ENCODE measurements around the gene MYH14. TPM values are rescaled to one million over a fixed set of nuclear protein-coding genes. Genes with fewer than 3 reads are reported as not detected.

MYH14 gene
- total RNA-seq, 2 experiments from 2014 or later, result not detected

GRCh38 chr19:50210425-50210824, 7.0 kb downstream of the MYH14 start:
- ChIA-PET POLR2A (no interaction called here), CTCF (interaction anchor here (1.2 kb wide), 1 partner anchor 27 kb away, joined by 3 read pairs; no protein-coding TSS in a partner anchor)
- intact Hi-C loops (cut with micrococcal nuclease), result no loop called here
- no peak for DNase-seq
- Mint-ChIP-seq H3K36me3 (ENCODE audit: low read depth) (no peaks in the 10 kb centered on the region), H3K4me3 (no peak overlapping the region), H3K9me3 (peaks cover 2% of the 10 kb centered on the region), H3K27me3 (peaks cover 6% of the 10 kb centered on the region), H3K27ac (no peak overlapping the region), H3K4me1 (ENCODE audit: low read depth) (no peaks in the 10 kb centered on the region)
- ATAC-seq, result no peak
- TF ChIP-seq, protein P1, sequence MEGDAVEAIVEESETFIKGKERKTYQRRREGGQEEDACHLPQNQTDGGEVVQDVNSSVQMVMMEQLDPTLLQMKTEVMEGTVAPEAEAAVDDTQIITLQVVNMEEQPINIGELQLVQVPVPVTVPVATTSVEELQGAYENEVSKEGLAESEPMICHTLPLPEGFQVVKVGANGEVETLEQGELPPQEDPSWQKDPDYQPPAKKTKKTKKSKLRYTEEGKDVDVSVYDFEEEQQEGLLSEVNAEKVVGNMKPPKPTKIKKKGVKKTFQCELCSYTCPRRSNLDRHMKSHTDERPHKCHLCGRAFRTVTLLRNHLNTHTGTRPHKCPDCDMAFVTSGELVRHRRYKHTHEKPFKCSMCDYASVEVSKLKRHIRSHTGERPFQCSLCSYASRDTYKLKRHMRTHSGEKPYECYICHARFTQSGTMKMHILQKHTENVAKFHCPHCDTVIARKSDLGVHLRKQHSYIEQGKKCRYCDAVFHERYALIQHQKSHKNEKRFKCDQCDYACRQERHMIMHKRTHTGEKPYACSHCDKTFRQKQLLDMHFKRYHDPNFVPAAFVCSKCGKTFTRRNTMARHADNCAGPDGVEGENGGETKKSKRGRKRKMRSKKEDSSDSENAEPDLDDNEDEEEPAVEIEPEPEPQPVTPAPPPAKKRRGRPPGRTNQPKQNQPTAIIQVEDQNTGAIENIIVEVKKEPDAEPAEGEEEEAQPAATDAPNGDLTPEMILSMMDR (IDR thresholded peaks at IDR 0.05), result no peak

DNA sequence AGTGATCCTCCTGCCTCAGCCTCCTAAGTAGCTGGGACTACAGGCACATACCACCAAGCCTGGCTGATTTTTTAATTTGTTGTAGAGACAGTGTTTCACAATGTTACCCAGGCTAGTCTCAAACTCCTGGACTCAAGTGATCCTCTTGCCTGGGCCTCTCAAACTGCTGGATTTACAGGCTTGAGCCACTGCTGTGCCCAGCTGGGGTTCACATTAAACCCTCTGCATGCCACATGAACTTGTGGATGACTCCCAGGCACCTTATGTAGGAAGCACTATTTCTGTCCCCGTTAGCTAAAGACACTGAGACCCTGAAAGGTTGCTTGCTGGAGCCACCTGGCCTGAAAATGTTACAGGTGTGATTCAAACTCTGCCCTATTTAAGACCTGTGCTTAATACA, 10.5 kb downstream of the MYH14 start:
- TF ChIP-seq, protein P1 (IDR thresholded peaks at IDR 0.05), result no peak
- H3K36me3 Mint-ChIP-seq (ENCODE audit: low read depth), result no peaks in the 10 kb centered on the region
- peaks cover 6% of the 10 kb centered on the region for H3K27me3 Mint-ChIP-seq
- POLR2A ChIA-PET, result no interaction called here
- peaks cover 2% of the 10 kb centered on the region for H3K9me3 Mint-ChIP-seq
- no peak overlapping the region for H3K4me3 Mint-ChIP-seq
- DNase-seq (no peak), ATAC-seq (no peak)
- CTCF ChIA-PET, result no interaction called here
- H3K4me1 Mint-ChIP-seq (ENCODE audit: low read depth), result no peaks in the 10 kb centered on the region
- H3K27ac Mint-ChIP-seq, result no peak overlapping the region
- intact Hi-C loops (cut with micrococcal nuclease), result no loop called here

- POLR2A ChIA-PET, result no interaction called here
- H3K9me3 Mint-ChIP-seq, result peaks cover 2% of the 10 kb centered on the region
Measured at GRCh38 chr19:50214699-50215543, 11.5 kb downstream of the MYH14 start.

DNA sequence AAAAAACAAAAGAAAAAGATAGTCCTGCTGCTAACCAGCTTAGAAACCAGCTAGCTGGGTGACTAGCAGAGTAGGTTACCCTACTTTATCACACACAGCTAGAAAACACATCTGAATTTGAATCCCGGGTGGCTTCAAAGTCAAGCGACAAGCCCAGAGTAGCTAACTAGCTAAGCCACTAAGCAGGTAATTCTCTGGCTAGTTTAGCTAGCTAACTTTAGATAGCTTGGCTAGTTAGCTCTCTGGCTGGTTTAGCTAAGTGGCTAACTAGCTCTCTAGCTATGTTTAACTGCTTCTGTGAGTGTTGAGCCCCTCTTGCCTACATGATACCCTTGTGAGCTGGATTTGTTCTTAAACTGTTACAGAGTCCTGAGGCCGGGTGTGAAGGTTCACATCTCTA, 12.4 kb downstream of the MYH14 start:
- TF ChIP-seq, protein P1 (IDR thresholded peaks at IDR 0.05), result no peak
- ChIA-PET CTCF (no interaction called here), POLR2A (no interaction called here)
- Mint-ChIP-seq H3K27me3 (peaks cover 6% of the 10 kb centered on the region), H3K4me3 (no peak overlapping the region), H3K36me3 (ENCODE audit: low read depth) (no peaks in the 10 kb centered on the region), H3K4me1 (ENCODE audit: low read depth) (no peaks in the 10 kb centered on the region), H3K9me3 (no peaks in the 10 kb centered on the region), H3K27ac (no peak overlapping the region)
- ATAC-seq (no peak), DNase-seq (no peak)
- intact Hi-C loops (cut with micrococcal nuclease), result no loop called here

More at GRCh38 chr19:50214699-50215543, 11.5 kb downstream of the MYH14 start:
- TF ChIP-seq, protein P1 (IDR thresholded peaks at IDR 0.05), result no peak
- Mint-ChIP-seq H3K4me1 (ENCODE audit: low read depth) (no peaks in the 10 kb centered on the region), H3K27me3 (peaks cover 6% of the 10 kb centered on the region), H3K4me3 (no peak overlapping the region), H3K27ac (no peak overlapping the region), H3K36me3 (ENCODE audit: low read depth) (no peaks in the 10 kb centered on the region)
- DNase-seq (no peak), ATAC-seq (no peak)
- intact Hi-C loops (cut with micrococcal nuclease), result no loop called here
- CTCF ChIA-PET, result no interaction called here

- CTCF ChIA-PET, result no interaction called here
Measured at GRCh38 chr19:50221087-50221486, 17.7 kb downstream of the MYH14 start.

More at GRCh38 chr19:50221087-50221486, 17.7 kb downstream of the MYH14 start:
- POLR2A ChIA-PET, result no interaction called here
- H3K27ac Mint-ChIP-seq, result no peak overlapping the region
- no peaks in the 10 kb centered on the region for H3K4me1 Mint-ChIP-seq (ENCODE audit: low read depth)
- intact Hi-C loops (cut with micrococcal nuclease), result no loop called here
- no peak overlapping the region for H3K4me3 Mint-ChIP-seq
- H3K9me3 Mint-ChIP-seq, result peaks cover 8% of the 10 kb centered on the region
- H3K36me3 Mint-ChIP-seq (ENCODE audit: low read depth), result no peaks in the 10 kb centered on the region
- ATAC-seq (no peak), DNase-seq (no peak)
- TF ChIP-seq, protein P1 (IDR thresholded peaks at IDR 0.05), result no peak
- H3K27me3 Mint-ChIP-seq, result peaks cover 12% of the 10 kb centered on the region
